Activated CD4-positive, alpha-beta memory T cell treated with anti-CD3 and anti-CD28 coated beads, Interleukin-2, amount 10 ng/mL, durations not matched to agents 7 days and 5 days (primary cell): ENCODE measurements around the gene NGDN. TPM values are rescaled to one million over a fixed set of nuclear protein-coding genes. Genes with fewer than 3 reads are reported as not detected.
A peak's percentile ranks its signal among the peaks of the same experiment; 100 is the strongest.

Source experiments
- CTCF ChIA-PET: fragments of 350-600 bp; sonication (Branson Sonifier 250); formaldehyde crosslinking; loops from one replicate; lab custom pipeline; 2021; ENCODE audit warnings: antibody characterized with exemption, inconsistent platforms; lab: Charles Lee
- POLR2A ChIA-PET: fragments of 350-600 bp; sonication (Branson Sonifier 250); formaldehyde crosslinking; loops from one replicate; lab custom pipeline; 2021; ENCODE audit warnings: antibody characterized with exemption; lab: Charles Lee
- DNase-seq: peaks from one replicate; pipeline ENCODE4 v3.0.0-alpha.2; 2020
- H3K27ac Mint-ChIP-seq: one replicate; pipeline ENCODE4 v1.8.0; 2021; ENCODE audit warnings: mild to moderate bottlenecking, mixed read lengths
- H3K27me3 Mint-ChIP-seq: one replicate; pipeline ENCODE4 v1.8.0; 2021; ENCODE audit warnings: mixed read lengths
- H3K36me3 Mint-ChIP-seq: one replicate; pipeline ENCODE4 v1.8.0; 2021; ENCODE audit warnings: low read depth, mixed read lengths
- H3K4me1 Mint-ChIP-seq: one replicate; pipeline ENCODE4 v1.8.0; 2021; ENCODE audit warnings: mixed read lengths
- H3K4me3 Mint-ChIP-seq: one replicate; pipeline ENCODE4 v1.8.0; 2021; ENCODE audit warnings: mild to moderate bottlenecking, mixed read lengths
- H3K9me3 Mint-ChIP-seq: one replicate; pipeline ENCODE4 v1.8.0; 2021; ENCODE audit warnings: mixed read lengths
- total RNA-seq, 2 experiments: library from RNA; stranded (reverse); gene quantifications; one replicate each; pipeline ENCODE4 v1.2.3, GENCODE V29; 2021

The NGDN gene
- total RNA-seq, 2 experiments from 2014 or later = 34.8 to 39.0 TPM

DNA sequence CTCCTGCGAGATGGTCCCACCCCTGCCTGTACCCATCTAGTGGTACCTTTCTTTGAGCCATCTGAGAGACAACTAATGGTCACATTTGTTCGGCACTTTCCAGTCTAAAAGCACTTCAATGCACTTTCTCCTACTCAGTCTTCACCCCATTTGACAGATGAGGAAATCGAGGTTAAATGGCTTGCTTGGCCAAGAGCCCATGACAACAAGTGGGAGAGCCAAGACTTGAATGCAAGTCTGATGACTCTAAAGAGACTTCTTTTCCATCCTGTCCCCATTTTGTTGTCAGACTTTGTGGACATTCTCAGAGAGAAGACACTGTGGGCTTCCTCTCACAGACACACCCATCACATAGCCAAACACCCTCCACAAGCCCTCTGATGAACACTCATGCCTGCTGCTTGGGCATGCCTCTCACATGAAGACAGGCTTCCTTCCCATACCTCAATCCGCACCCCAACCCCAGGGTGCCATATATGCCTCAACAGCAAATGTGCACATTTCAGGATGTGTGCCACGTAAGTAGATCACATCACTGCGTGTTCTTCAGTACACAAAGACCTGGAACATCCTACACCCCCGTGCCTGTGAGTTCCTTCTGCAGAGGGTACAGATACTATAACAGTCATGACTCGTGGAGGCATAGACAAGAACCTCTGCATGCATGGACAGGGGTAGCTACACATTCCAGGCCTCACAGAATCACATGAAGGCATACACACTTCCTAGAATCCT lies 34.8 kb upstream of the NGDN start:
- Mint-ChIP-seq H3K36me3 (no peaks in the 10 kb centered on the region), H3K4me3 (no peak overlapping the region), H3K27me3 (peaks cover 6% of the 10 kb centered on the region), H3K9me3 (no peaks in the 10 kb centered on the region), H3K27ac (no peak overlapping the region), H3K4me1 (no peaks in the 10 kb centered on the region)
- no peak for DNase-seq
- CTCF ChIA-PET = no interaction called here
- POLR2A ChIA-PET = no interaction called here

GRCh38 chr14:23435543-23436326 lies 33.8 kb upstream of the NGDN start, which contains the start of gene MYH7:
TSS of gene MYH7 (minus strand) at chr14:23435660. CDS start at chr14:23433732, 1,928 bp downstream.
- Mint-ChIP-seq H3K27me3 (peaks cover 6% of the 10 kb centered on the region), H3K4me1 (no peaks in the 10 kb centered on the region), H3K4me3 (no peak within 1 kb of the TSS), H3K27ac (no peak within 1 kb of the TSS), H3K36me3 (no peaks in the 10 kb centered on the region), H3K9me3 (no peaks in the 10 kb centered on the region)
- DNase-seq = no peak
- CTCF ChIA-PET = interaction anchor here (1.0 to 1.2 kb wide), 2 partner anchors 12 to 196 kb away, joined by 3 read pairs; no protein-coding TSS in a partner anchor
- POLR2A ChIA-PET = no interaction called here

- Mint-ChIP-seq H3K36me3 (no peaks in the 10 kb centered on the region), H3K4me3 (no peak overlapping the region), H3K27ac (no peak overlapping the region), H3K4me1 (no peaks in the 10 kb centered on the region), H3K9me3 (no peaks in the 10 kb centered on the region), H3K27me3 (peaks cover 6% of the 10 kb centered on the region)
- ChIA-PET CTCF (interaction anchor here (1.0 to 1.2 kb wide), 2 partner anchors 11 to 195 kb away, joined by 3 read pairs; no protein-coding TSS in a partner anchor), POLR2A (no interaction called here)
- no peak for DNase-seq
Observed at GRCh38 chr14:23436327-23437132, 33.0 kb upstream of the NGDN start.

GRCh38 chr14:23437133-23438100 lies 32.1 kb upstream of the NGDN start:
- Mint-ChIP-seq H3K27ac (no peak overlapping the region), H3K9me3 (no peaks in the 10 kb centered on the region), H3K36me3 (no peaks in the 10 kb centered on the region), H3K4me3 (no peak overlapping the region), H3K27me3 (peaks cover 6% of the 10 kb centered on the region), H3K4me1 (no peaks in the 10 kb centered on the region)
- ChIA-PET POLR2A (no interaction called here), CTCF (no interaction called here)
- DNase-seq = peak; percentile 10

DNA sequence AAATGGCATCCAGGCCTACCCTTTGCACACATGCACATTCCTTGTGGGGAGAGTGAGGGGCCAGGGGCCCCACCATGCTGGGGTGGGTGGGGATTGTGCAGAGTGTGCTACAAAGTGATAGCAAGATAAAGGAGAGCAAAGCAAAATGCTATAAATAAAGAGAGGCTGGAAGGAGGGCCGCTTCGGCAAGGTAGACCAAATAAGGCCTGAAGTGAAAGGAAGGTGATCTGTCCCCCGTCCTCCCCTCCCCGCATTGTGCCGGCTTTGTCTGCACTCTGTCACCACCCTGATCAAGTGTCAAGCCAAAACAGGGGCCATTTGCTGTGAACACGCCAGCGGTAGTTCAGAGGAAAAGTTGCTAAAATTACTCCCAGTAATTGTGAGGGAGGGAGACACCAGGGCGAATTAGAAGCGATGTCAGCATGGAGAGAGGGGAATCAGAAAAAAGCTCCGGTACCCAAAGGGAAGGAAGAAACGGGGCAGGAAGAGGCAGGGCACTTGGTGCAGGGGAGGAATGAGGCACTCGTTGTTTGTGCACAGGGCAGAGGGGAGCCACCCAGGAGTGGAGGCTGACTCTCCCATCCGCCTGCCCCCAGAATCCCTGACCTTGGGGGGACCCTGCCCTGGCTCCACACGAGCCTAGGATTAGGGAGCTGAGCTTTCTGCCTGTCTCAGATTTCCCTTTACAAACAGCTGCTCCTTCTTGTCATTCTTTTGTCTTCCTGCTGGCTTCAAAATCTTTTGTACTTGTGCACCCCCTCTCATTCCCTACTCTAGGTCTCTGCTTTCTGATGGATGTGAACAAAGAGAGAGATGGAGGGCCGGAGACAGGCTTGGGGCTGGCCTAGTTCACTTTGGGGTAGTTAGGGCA lies 31.2 kb upstream of the NGDN start:
- H3K36me3 Mint-ChIP-seq = no peaks in the 10 kb centered on the region
- peak; percentile 5 for DNase-seq
- H3K9me3 Mint-ChIP-seq = no peaks in the 10 kb centered on the region
- CTCF ChIA-PET = no interaction called here
- peaks cover 10% of the 10 kb centered on the region for H3K27me3 Mint-ChIP-seq
- H3K4me3 Mint-ChIP-seq = no peak overlapping the region
- no peaks in the 10 kb centered on the region for H3K4me1 Mint-ChIP-seq
- H3K27ac Mint-ChIP-seq = no peak overlapping the region
- POLR2A ChIA-PET = no interaction called here

- H3K27ac Mint-ChIP-seq = no peak overlapping the region
- peak; percentile 7 for DNase-seq
- no peaks in the 10 kb centered on the region for H3K9me3 Mint-ChIP-seq
- H3K27me3 Mint-ChIP-seq = peaks cover 10% of the 10 kb centered on the region
- no peak overlapping the region for H3K4me3 Mint-ChIP-seq
- POLR2A ChIA-PET = no interaction called here
- CTCF ChIA-PET = no interaction called here
- H3K36me3 Mint-ChIP-seq = no peaks in the 10 kb centered on the region
- no peaks in the 10 kb centered on the region for H3K4me1 Mint-ChIP-seq
Observed at GRCh38 chr14:23439107-23439835, 30.2 kb upstream of the NGDN start.

GRCh38 chr14:23441076-23441475 lies 28.4 kb upstream of the NGDN start:
- CTCF ChIA-PET = no interaction called here

GRCh38 chr14:23442721-23443356 lies 26.7 kb upstream of the NGDN start:
- Mint-ChIP-seq H3K36me3 (no peaks in the 10 kb centered on the region), H3K27me3 (peaks cover 4% of the 10 kb centered on the region), H3K9me3 (no peaks in the 10 kb centered on the region), H3K27ac (no peak overlapping the region), H3K4me1 (peaks cover 8% of the 10 kb centered on the region), H3K4me3 (no peak overlapping the region)
- peak; percentile 12 for DNase-seq
- CTCF ChIA-PET = interaction anchor here (0.6 to 1.6 kb wide), 2 partner anchors 63 to 147 kb away, joined by 4 to 5 read pairs; no protein-coding TSS in a partner anchor
- POLR2A ChIA-PET = no interaction called here

More at GRCh38 chr14:23441076-23441475, 28.4 kb upstream of the NGDN start:
- POLR2A ChIA-PET = no interaction called here
- H3K36me3 Mint-ChIP-seq = no peaks in the 10 kb centered on the region
- no peaks in the 10 kb centered on the region for H3K9me3 Mint-ChIP-seq
- peak; percentile 4 for DNase-seq
- H3K4me3 Mint-ChIP-seq = no peak overlapping the region
- H3K4me1 Mint-ChIP-seq = no peaks in the 10 kb centered on the region
- peaks cover 4% of the 10 kb centered on the region for H3K27me3 Mint-ChIP-seq
- no peak overlapping the region for H3K27ac Mint-ChIP-seq

DNA sequence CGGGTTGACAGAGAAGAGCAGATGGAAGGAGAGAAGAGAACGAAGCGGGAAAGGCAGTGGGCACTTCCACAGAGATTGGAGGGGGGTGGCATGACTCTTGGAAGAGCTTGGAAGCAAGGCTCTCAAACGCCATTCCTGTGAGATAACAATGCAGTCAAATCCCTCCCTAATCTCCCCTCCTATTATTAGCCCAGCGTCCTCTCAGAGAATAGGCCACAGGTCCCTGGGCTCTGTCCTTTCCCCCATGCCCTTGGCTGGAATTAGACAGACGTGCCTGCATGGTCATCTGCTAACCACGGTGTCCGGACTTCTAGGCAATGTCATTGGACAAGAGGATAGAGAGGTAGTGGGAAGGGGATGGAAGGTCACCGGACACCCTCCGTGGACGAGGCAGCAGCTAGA lies 26.1 kb upstream of the NGDN start:
- no peak overlapping the region for H3K27ac Mint-ChIP-seq
- peaks cover 4% of the 10 kb centered on the region for H3K27me3 Mint-ChIP-seq
- ChIA-PET CTCF (interaction anchor here (1.6 kb wide), 1 partner anchor 63 kb away, joined by 5 read pairs; no protein-coding TSS in a partner anchor), POLR2A (no interaction called here)
- no peaks in the 10 kb centered on the region for H3K9me3 Mint-ChIP-seq
- H3K36me3 Mint-ChIP-seq = no peaks in the 10 kb centered on the region
- peaks cover 10% of the 10 kb centered on the region for H3K4me1 Mint-ChIP-seq
- H3K4me3 Mint-ChIP-seq = no peak overlapping the region
- peak; percentile 1 for DNase-seq

DNA sequence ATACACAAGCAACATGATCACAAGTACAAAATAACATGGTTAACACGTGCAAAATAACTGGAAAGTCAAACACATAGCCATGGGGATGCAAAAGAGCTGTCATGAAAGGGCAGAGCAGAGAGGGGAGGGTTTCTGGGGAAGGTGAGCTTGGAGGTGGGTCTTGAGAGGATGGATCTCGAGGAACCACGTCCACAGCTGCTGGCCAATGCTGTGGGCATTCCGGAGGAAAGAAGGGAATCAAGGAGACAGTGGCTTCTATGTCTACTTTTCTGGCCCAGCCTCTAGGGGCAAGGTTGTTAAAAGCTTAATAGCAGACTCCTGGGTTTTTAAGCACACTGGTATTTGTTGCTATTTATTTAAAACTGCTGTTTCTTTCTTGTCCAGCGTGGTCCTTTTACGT lies 25.6 kb upstream of the NGDN start:
- H3K4me3 Mint-ChIP-seq = no peak overlapping the region
- no peak overlapping the region for H3K27ac Mint-ChIP-seq
- H3K9me3 Mint-ChIP-seq = no peaks in the 10 kb centered on the region
- CTCF ChIA-PET = no interaction called here
- H3K4me1 Mint-ChIP-seq = peaks cover 10% of the 10 kb centered on the region
- no peaks in the 10 kb centered on the region for H3K36me3 Mint-ChIP-seq
- peaks cover 4% of the 10 kb centered on the region for H3K27me3 Mint-ChIP-seq
- POLR2A ChIA-PET = no interaction called here
- peak; percentile 8 for DNase-seq
